ENCODE data around the gene FAM131B. TPM values are rescaled to one million over a fixed set of nuclear protein-coding genes. Genes with fewer than 3 reads are reported as not detected.
A peak's percentile ranks its signal among the peaks of the same experiment; 100 is the strongest.

The FAM131B gene
- total and polyA plus RNA-seq, 2 of the 13 experiments (the other 11 are each of a cell fraction or from before 2014, with no cell fraction given): 0.07 TPM; not detected in 1

GRCh38 chr7:143380260-143380645 lies 17.7 kb upstream of the FAM131B start (continued):
- TF ChIP-seq STAT6 (CRISPR knock-in tag; IDR thresholded peaks at IDR 0.05; ENCODE audit: borderline replicate concordance) (no peak), PBX3 (CRISPR knock-in tag; IDR thresholded peaks at IDR 0.05; ENCODE audit: borderline replicate concordance) (no peak), BCLAF1 (IDR thresholded peaks at IDR 0.05) (no peak), KAT2B (IDR thresholded peaks at IDR 0.05; ENCODE audit: borderline replicate concordance, low read depth, low read length) (no peak), ZNF567 (CRISPR knock-in tag; IDR thresholded peaks at IDR 0.05; ENCODE audit: borderline replicate concordance) (no peak), HNRNPLL (IDR thresholded peaks at IDR 0.05; ENCODE audit: low read depth, low read length, poor library complexity, severe bottlenecking) (peak; percentile 43), HMGXB4 (CRISPR knock-in tag; IDR thresholded peaks at IDR 0.05; ENCODE audit: borderline replicate concordance in 1 of 2, low read depth in 1 of 2) (peak in 1 of 2 experiments; percentile 72; a peak in 3 of 4 replicates), ESRRA (CRISPR knock-in tag; IDR thresholded peaks at IDR 0.05; ENCODE audit: low read depth) (no peak), POLR2A (IDR thresholded peaks at IDR 0.05; ENCODE audit: insufficient read depth in 1 of 2, low read depth in 2 of 2, low read length in 2 of 2) (0 out of 4 replicates have a peak, but pooled peaks of 1 of the 2 experiments have one; percentile 5), PCBP1 (IDR thresholded peaks at IDR 0.05; ENCODE audit: borderline replicate concordance, low read depth, low read length) (no peak)

Measured in HepG2 (cell line).